OCI-LY7 (cell line): ENCODE data around the gene PDYN. TPM values are rescaled to one million over a fixed set of nuclear protein-coding genes. Genes with fewer than 3 reads are reported as not detected.

Experiments
- Bru-seq: library from RNA; stranded (reverse); fragments of 400-500 nt; gene quantifications from one replicate; lab custom pipeline; 2021; lab: Mats Ljungman, UMichigan
- BruChase-seq, 2 experiments: library from RNA; stranded (reverse); fragments of 400-500 nt; gene quantifications; one replicate each; lab custom pipeline; 2021; lab: Mats Ljungman, UMichigan
- BruUV-seq: library from RNA; stranded (reverse); fragments of 400-500 nt; replicated peaks from 2 replicates; lab custom pipeline; 2021; lab: Mats Ljungman, UMichigan
- CTCF ChIA-PET: fragments of 300-600 bp; sonication (Branson Sonifier 250); formaldehyde crosslinking; loops from one replicate; lab custom pipeline; 2022; ENCODE audit warnings: antibody characterized with exemption; ENCODE audit not compliant: unreplicated experiment; lab: Charles Lee
- POLR2A ChIA-PET: fragments of 300-600 bp; sonication (Branson Sonifier 250); formaldehyde crosslinking; loops from one replicate; lab custom pipeline; 2022; ENCODE audit warnings: antibody characterized with exemption; lab: Charles Lee
- DNase-seq: peaks from one replicate; pipeline ENCODE4 v3.0.0-alpha.2; 2015; ENCODE audit warnings: low spot score
- H2AFZ ChIP-seq: fragments of 200-600 bp; sonication (generic), shearing (Covaris generic); 2 replicates; pipeline ENCODE4 v1.6.1; 2014; ENCODE audit warnings: mild to moderate bottlenecking, antibody characterized with exemption, low read length, moderate library complexity
- H3K27ac ChIP-seq: fragments of 200-600 bp; sonication (generic); 2 replicates; pipeline ENCODE4 v1.5.1; 2014; ENCODE audit warnings: mixed run types, low read depth, mild to moderate bottlenecking, moderate library complexity, low read length, inconsistent platforms; ENCODE audit not compliant: poor library complexity, severe bottlenecking
- H3K36me3 ChIP-seq: fragments of 200-600 bp; sonication (generic); 2 replicates; pipeline ENCODE4 v1.6.1; 2014; ENCODE audit warnings: mild to moderate bottlenecking, antibody characterized with exemption, low read length, moderate library complexity, mixed read lengths; ENCODE audit not compliant: insufficient read depth
- H3K4me1 ChIP-seq: fragments of 200-600 bp; sonication (generic); 2 replicates; pipeline ENCODE4 v1.5.1; 2014; ENCODE audit warnings: mild to moderate bottlenecking, low read length; ENCODE audit not compliant: insufficient read depth, poor library complexity, severe bottlenecking
- H3K4me2 ChIP-seq: fragments of 200-600 bp; sonication (generic); 2 replicates; pipeline ENCODE4 v1.6.1; 2014; ENCODE audit warnings: mild to moderate bottlenecking, low read length
- H3K4me3 ChIP-seq: fragments of 200-600 bp; sonication (generic); 2 replicates; pipeline ENCODE4 v1.5.1; 2014; ENCODE audit warnings: mild to moderate bottlenecking, low read depth, low read length; ENCODE audit not compliant: poor library complexity, severe bottlenecking
- H3K79me2 ChIP-seq: fragments of 200-600 bp; sonication (generic); 2 replicates; pipeline ENCODE4 v1.6.1; 2016; ENCODE audit warnings: low read depth, mild to moderate bottlenecking, low read length, moderate library complexity, mixed read lengths; ENCODE audit not compliant: insufficient read depth
- H3K9me2 ChIP-seq: fragments of 200-600 bp; sonication (generic); 2 replicates; pipeline ENCODE4 v1.6.1; 2016; ENCODE audit warnings: mild to moderate bottlenecking, low read length, mixed read lengths; ENCODE audit not compliant: insufficient read depth
- H3K9me3 ChIP-seq: fragments of 200-600 bp; sonication (generic); 2 replicates; pipeline ENCODE4 v1.6.1; 2014; ENCODE audit warnings: mild to moderate bottlenecking, mixed run types, low read length, mixed read lengths
- H4K20me1 ChIP-seq: fragments of 200-600 bp; sonication (generic); 2 replicates; pipeline ENCODE4 v1.6.1; 2014; ENCODE audit warnings: mild to moderate bottlenecking, antibody characterized with exemption, low read length, moderate library complexity, mixed read lengths; ENCODE audit not compliant: insufficient read depth
- CTCF ChIP-seq: fragments of 200-600 bp; sonication (generic); conservative IDR thresholded peaks from 2 replicates; pipeline ENCODE4 v1.5.1; 2014; ENCODE audit warnings: mild to moderate bottlenecking, antibody characterized with exemption, low read length, moderate library complexity, mixed read lengths
- EZH2phosphoT487 ChIP-seq: fragments of 200-600 bp; sonication (generic); IDR thresholded peaks from 2 replicates; pipeline ENCODE4 v1.6.1; 2018; ENCODE audit warnings: low read depth, borderline replicate concordance, mild to moderate bottlenecking, mixed run types, antibody characterized with exemption, low read length, moderate library complexity, mixed read lengths
- intact Hi-C: fragments of 100-400 bp; cut with micrococcal nuclease; formaldehyde crosslinking; loops from one replicate; pipeline ENCODE4 v1.10.0; 2022; ENCODE audit not compliant: unreplicated experiment
- long read RNA-seq: library from polyadenylated mRNA; stranded (forward); transcript quantifications from one replicate; pipeline ENCODE4 v2.0.0, GENCODE V29; 2022
- total RNA-seq, 2 experiments: library from RNA; depleted of rRNA in 1 of 2; stranded (reverse); fragments of >200 nt in 1 of 2; shearing (Covaris generic) in 1 of 2; gene quantifications; 2 replicates each; pipeline ENCODE4 v1.2.3, GENCODE V29; 2014 to 2022

PDYN gene
- total RNA-seq (2014; rRNA removed; shearing (Covaris generic)) (not detected in 2 replicates), total RNA-seq (2022) (not detected in 2 replicates), Bru-seq, nascent RNA (not detected), BruChase-seq, experiment 1, labeled RNA remaining after a 6-hour chase (not detected), BruChase-seq, experiment 2, labeled RNA remaining after a 2-hour chase (not detected)
- long read RNA-seq, result 0 reads

- POLR2A ChIA-PET, result no interaction called here
These were observed at the start of gene PDYN for GRCh38 chr20:1993986-1994385. Gene PDYN, minus strand, starts transcription at chr20:1994058. Its CDS starts 10,974 bp downstream, at chr20:1983084.

DNA sequence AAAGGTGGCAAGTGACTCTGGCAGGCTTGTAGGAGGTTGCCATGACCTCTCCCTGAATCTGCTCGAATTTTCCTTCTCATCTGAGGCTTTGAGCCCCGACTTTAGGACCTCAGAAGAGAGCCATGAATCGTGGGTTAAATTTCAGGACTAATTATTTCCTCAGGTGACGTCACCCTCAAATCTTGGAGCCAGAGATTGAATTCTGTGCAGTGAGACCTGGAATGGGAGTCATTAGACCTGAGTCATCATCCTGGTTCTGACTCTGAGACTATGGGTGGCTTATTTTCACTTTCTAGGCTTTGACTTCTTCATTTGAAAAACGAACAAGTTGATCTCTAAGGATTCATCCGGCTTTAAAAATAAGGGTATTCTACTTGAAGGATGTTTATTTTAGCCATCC, 48.5 kb upstream of the PDYN start:
- no peaks in the 10 kb centered on the region for H3K9me2 ChIP-seq
- no TSS peak for BruUV-seq
- H3K79me2 ChIP-seq, result no peaks in the 10 kb centered on the region
- no peaks in the 10 kb centered on the region for H3K4me1 ChIP-seq
- DNase-seq, result no peak
- no peaks in the 10 kb centered on the region for H3K36me3 ChIP-seq
- intact Hi-C loops, result no loop called here
- no peak overlapping the region for H3K4me2 ChIP-seq
- H2AFZ ChIP-seq, result no peak overlapping the region
- H3K9me3 ChIP-seq, result no peaks in the 10 kb centered on the region
- POLR2A ChIA-PET, result no interaction called here
- H4K20me1 ChIP-seq, result no peaks in the 10 kb centered on the region
- H3K4me3 ChIP-seq, result no peak overlapping the region
- H3K27ac ChIP-seq, result no peak overlapping the region
- CTCF ChIA-PET, result no interaction called here
- TF ChIP-seq EZH2phosphoT487 (no peak), CTCF (no peak)

More at GRCh38 chr20:1993986-1994385, at the start of gene PDYN:
- Histone ChIP-seq H3K79me2 (no peaks in the 10 kb centered on the region), H2AFZ (no peak within 1 kb of the TSS), H3K27ac (no peak within 1 kb of the TSS), H3K4me3 (no peak within 1 kb of the TSS), H4K20me1 (no peaks in the 10 kb centered on the region), H3K4me2 (no peak within 1 kb of the TSS), H3K4me1 (no peaks in the 10 kb centered on the region), H3K9me3 (no peaks in the 10 kb centered on the region), H3K9me2 (no peaks in the 10 kb centered on the region), H3K36me3 (no peaks in the 10 kb centered on the region)
- DNase-seq, result no peak
- CTCF ChIA-PET, result no interaction called here
- no peak for TF ChIP-seq CTCF
- TF ChIP-seq EZH2phosphoT487, result no peak
- BruUV-seq, result no TSS peak
- intact Hi-C loops, result no loop called here

DNA sequence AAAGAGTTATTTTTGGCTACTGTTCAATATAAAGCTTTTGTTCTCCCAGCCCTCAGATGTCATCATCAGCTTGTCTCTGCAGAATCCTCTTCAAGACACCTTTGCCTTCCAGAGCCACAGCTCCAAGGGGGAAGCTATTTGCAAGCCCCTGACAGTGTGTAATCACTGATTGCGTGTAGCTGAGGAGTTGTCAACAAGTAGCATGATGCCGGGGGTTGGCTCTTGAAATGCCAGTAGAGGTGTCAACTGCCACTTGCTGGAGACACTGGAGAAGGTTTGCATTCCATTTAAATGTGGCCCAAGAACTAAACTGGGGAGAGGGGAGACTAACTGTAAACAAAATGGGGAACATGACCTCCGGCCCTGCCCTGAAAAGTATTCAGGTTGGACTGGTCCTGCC, 44.3 kb upstream of the PDYN start:
- Histone ChIP-seq H3K9me2 (no peaks in the 10 kb centered on the region), H2AFZ (no peak overlapping the region), H3K79me2 (no peaks in the 10 kb centered on the region), H3K27ac (no peak overlapping the region), H3K36me3 (no peaks in the 10 kb centered on the region), H3K4me3 (no peak overlapping the region), H3K4me2 (no peak overlapping the region), H4K20me1 (no peaks in the 10 kb centered on the region), H3K4me1 (no peaks in the 10 kb centered on the region), H3K9me3 (no peaks in the 10 kb centered on the region)
- no TSS peak for BruUV-seq
- no peak for DNase-seq
- TF ChIP-seq EZH2phosphoT487, result no peak
- POLR2A ChIA-PET, result no interaction called here
- intact Hi-C loops, result no loop called here
- CTCF ChIA-PET, result no interaction called here
